HEK293 (cell line): ENCODE results near the gene OR2T11.
"Not testable (repeated sequence)": the region's sequence is repeated elsewhere in the genome, so short reads cannot be mapped to it uniquely, and the experiment has no call there.

Experiments
- SALL2 ChIP-seq: fragments of 450-650 bp; formaldehyde crosslinking; IDR thresholded peaks from 2 replicates; pipeline ENCODE4 v1.5.0; 2017; ENCODE audit warnings: missing biosample characterization, mild to moderate bottlenecking, missing genetic modification characterization, borderline replicate concordance
- ZNF121 ChIP-seq: fragments of 450-650 bp; formaldehyde crosslinking; IDR thresholded peaks from 2 replicates; pipeline ENCODE4 v1.5.1; 2016; ENCODE audit warnings: missing biosample characterization, missing genetic modification characterization
- ZNF155 ChIP-seq: fragments of 450-650 bp; formaldehyde crosslinking; IDR thresholded peaks from 2 replicates; pipeline ENCODE4 v1.5.1; 2016; ENCODE audit warnings: missing biosample characterization, missing genetic modification characterization
- ZNF2 ChIP-seq: fragments of 450-650 bp; formaldehyde crosslinking; IDR thresholded peaks from 2 replicates; pipeline ENCODE4 v1.5.1; 2016; ENCODE audit warnings: missing biosample characterization, missing genetic modification characterization
- ZNF221 ChIP-seq: fragments of 450-650 bp; formaldehyde crosslinking; IDR thresholded peaks from 2 replicates; pipeline ENCODE4 v1.5.1; 2017; ENCODE audit warnings: missing biosample characterization, missing genetic modification characterization, borderline replicate concordance
- ZNF274 ChIP-seq, 2 experiments: fragments of 200-500 bp in 1 of 2; fragments of 450-650 bp in 1 of 2; sonication (Bioruptor generic) in 1 of 2; formaldehyde crosslinking in 1 of 2; IDR thresholded peaks; 2 replicates each; pipeline versions ENCODE4 v1.5.1 to v1.6.1; 2014 to 2016; ENCODE audit warnings: borderline replicate concordance in 1 of 2, inconsistent platforms in 1 of 2, low read length in 1 of 2, missing biosample characterization in 1 of 2, missing genetic modification characterization in 1 of 2
- ZNF302 ChIP-seq: fragments of 450-650 bp; formaldehyde crosslinking; IDR thresholded peaks from 2 replicates; pipeline ENCODE4 v1.5.1; 2016; ENCODE audit warnings: missing biosample characterization, missing genetic modification characterization, low read depth
- ZNF510 ChIP-seq: fragments of 450-650 bp; formaldehyde crosslinking; IDR thresholded peaks from 2 replicates; pipeline ENCODE4 v1.5.1; 2018; ENCODE audit warnings: mild to moderate bottlenecking, missing genetic modification characterization, missing biosample characterization; ENCODE audit not compliant: insufficient replicate concordance
- ZNF830 ChIP-seq: fragments of 450-650 bp; IDR thresholded peaks from 2 replicates; pipeline ENCODE4 v1.5.0; 2018; ENCODE audit warnings: missing biosample characterization, missing genetic modification characterization, low read depth, mild to moderate bottlenecking, moderate library complexity
- TF ChIP-seq, protein P1 (sequence below): fragments of 450-650 bp; formaldehyde crosslinking; IDR thresholded peaks from 2 replicates; pipeline ENCODE4 v1.5.1; 2016; ENCODE audit warnings: missing biosample characterization, missing genetic modification characterization
- TF ChIP-seq, protein P2 (sequence below): fragments of 450-650 bp; formaldehyde crosslinking; IDR thresholded peaks from 2 replicates; pipeline ENCODE4 v1.5.1; 2016; ENCODE audit warnings: missing biosample characterization, missing genetic modification characterization
- TF ChIP-seq, protein P3 (sequence below): fragments of 450-650 bp; formaldehyde crosslinking; IDR thresholded peaks from 2 replicates; pipeline ENCODE4 v1.5.1; 2016; ENCODE audit warnings: missing biosample characterization, missing genetic modification characterization, low read depth
- TF ChIP-seq, protein P4 (sequence below): fragments of 450-650 bp; formaldehyde crosslinking; IDR thresholded peaks from 2 replicates; pipeline ENCODE4 v1.5.1; 2016; ENCODE audit warnings: missing biosample characterization, missing genetic modification characterization, borderline replicate concordance
- TF ChIP-seq, protein P5 (sequence below): fragments of 450-650 bp; formaldehyde crosslinking; IDR thresholded peaks from 2 replicates; pipeline ENCODE4 v1.5.1; 2016; ENCODE audit warnings: missing biosample characterization, missing genetic modification characterization, low read depth

DNA sequence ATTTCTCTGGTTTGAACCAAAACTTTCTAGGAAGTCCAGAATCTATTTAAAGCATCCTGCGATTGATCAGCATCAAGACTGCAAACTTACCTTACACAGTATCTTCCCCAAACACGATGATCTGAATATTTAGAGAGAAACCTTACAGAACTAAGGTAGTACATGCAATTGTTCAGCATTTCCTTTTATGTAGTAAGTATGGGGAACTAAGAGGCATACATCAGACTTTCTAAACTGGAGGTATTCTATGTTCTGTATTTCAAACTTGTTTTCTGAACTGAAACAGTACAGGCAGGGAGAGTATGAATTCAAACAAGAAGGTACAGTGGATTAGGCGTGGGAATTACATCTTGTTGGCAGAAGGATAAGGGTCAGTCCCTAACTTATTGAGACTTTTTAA, 20.5 kb upstream of the OR2T11 start, which contains the start of gene OR2T27:
- TF ChIP-seq, protein P1, sequence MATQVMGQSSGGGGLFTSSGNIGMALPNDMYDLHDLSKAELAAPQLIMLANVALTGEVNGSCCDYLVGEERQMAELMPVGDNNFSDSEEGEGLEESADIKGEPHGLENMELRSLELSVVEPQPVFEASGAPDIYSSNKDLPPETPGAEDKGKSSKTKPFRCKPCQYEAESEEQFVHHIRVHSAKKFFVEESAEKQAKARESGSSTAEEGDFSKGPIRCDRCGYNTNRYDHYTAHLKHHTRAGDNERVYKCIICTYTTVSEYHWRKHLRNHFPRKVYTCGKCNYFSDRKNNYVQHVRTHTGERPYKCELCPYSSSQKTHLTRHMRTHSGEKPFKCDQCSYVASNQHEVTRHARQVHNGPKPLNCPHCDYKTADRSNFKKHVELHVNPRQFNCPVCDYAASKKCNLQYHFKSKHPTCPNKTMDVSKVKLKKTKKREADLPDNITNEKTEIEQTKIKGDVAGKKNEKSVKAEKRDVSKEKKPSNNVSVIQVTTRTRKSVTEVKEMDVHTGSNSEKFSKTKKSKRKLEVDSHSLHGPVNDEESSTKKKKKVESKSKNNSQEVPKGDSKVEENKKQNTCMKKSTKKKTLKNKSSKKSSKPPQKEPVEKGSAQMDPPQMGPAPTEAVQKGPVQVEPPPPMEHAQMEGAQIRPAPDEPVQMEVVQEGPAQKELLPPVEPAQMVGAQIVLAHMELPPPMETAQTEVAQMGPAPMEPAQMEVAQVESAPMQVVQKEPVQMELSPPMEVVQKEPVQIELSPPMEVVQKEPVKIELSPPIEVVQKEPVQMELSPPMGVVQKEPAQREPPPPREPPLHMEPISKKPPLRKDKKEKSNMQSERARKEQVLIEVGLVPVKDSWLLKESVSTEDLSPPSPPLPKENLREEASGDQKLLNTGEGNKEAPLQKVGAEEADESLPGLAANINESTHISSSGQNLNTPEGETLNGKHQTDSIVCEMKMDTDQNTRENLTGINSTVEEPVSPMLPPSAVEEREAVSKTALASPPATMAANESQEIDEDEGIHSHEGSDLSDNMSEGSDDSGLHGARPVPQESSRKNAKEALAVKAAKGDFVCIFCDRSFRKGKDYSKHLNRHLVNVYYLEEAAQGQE (tag by site-specific recombination) = not testable (repeated sequence)
- TF ChIP-seq ZNF155 (tag by site-specific recombination); ZNF274 (IDR thresholded peaks at IDR 0.05; ENCODE audit: low read length); ZNF274 (tag by site-specific recombination; IDR thresholded peaks at IDR 0.05; ENCODE audit: borderline replicate concordance); ZNF2; ZNF221 (tag by site-specific recombination); SALL2 (tag by site-specific recombination); ZNF302 (tag by site-specific recombination); ZNF830 (tag by site-specific recombination); ZNF510 (tag by site-specific recombination); ZNF121: not testable (repeated sequence)
- TF ChIP-seq, protein P2, sequence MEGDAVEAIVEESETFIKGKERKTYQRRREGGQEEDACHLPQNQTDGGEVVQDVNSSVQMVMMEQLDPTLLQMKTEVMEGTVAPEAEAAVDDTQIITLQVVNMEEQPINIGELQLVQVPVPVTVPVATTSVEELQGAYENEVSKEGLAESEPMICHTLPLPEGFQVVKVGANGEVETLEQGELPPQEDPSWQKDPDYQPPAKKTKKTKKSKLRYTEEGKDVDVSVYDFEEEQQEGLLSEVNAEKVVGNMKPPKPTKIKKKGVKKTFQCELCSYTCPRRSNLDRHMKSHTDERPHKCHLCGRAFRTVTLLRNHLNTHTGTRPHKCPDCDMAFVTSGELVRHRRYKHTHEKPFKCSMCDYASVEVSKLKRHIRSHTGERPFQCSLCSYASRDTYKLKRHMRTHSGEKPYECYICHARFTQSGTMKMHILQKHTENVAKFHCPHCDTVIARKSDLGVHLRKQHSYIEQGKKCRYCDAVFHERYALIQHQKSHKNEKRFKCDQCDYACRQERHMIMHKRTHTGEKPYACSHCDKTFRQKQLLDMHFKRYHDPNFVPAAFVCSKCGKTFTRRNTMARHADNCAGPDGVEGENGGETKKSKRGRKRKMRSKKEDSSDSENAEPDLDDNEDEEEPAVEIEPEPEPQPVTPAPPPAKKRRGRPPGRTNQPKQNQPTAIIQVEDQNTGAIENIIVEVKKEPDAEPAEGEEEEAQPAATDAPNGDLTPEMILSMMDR (tag by site-specific recombination) = not testable (repeated sequence)
- TF ChIP-seq, protein P3, sequence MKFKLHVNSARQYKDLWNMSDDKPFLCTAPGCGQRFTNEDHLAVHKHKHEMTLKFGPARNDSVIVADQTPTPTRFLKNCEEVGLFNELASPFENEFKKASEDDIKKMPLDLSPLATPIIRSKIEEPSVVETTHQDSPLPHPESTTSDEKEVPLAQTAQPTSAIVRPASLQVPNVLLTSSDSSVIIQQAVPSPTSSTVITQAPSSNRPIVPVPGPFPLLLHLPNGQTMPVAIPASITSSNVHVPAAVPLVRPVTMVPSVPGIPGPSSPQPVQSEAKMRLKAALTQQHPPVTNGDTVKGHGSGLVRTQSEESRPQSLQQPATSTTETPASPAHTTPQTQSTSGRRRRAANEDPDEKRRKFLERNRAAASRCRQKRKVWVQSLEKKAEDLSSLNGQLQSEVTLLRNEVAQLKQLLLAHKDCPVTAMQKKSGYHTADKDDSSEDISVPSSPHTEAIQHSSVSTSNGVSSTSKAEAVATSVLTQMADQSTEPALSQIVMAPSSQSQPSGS (tag by site-specific recombination) = not testable (repeated sequence)
- TF ChIP-seq, protein P4, sequence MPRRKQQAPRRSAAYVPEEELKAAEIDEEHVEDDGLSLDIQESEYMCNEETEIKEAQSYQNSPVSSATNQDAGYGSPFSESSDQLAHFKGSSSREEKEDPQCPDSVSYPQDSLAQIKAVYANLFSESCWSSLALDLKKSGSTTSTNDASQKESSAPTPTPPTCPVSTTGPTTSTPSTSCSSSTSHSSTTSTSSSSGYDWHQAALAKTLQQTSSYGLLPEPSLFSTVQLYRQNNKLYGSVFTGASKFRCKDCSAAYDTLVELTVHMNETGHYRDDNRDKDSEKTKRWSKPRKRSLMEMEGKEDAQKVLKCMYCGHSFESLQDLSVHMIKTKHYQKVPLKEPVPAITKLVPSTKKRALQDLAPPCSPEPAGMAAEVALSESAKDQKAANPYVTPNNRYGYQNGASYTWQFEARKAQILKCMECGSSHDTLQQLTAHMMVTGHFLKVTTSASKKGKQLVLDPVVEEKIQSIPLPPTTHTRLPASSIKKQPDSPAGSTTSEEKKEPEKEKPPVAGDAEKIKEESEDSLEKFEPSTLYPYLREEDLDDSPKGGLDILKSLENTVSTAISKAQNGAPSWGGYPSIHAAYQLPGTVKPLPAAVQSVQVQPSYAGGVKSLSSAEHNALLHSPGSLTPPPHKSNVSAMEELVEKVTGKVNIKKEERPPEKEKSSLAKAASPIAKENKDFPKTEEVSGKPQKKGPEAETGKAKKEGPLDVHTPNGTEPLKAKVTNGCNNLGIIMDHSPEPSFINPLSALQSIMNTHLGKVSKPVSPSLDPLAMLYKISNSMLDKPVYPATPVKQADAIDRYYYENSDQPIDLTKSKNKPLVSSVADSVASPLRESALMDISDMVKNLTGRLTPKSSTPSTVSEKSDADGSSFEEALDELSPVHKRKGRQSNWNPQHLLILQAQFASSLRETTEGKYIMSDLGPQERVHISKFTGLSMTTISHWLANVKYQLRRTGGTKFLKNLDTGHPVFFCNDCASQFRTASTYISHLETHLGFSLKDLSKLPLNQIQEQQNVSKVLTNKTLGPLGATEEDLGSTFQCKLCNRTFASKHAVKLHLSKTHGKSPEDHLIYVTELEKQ = not testable (repeated sequence)
- TF ChIP-seq, protein P5, sequence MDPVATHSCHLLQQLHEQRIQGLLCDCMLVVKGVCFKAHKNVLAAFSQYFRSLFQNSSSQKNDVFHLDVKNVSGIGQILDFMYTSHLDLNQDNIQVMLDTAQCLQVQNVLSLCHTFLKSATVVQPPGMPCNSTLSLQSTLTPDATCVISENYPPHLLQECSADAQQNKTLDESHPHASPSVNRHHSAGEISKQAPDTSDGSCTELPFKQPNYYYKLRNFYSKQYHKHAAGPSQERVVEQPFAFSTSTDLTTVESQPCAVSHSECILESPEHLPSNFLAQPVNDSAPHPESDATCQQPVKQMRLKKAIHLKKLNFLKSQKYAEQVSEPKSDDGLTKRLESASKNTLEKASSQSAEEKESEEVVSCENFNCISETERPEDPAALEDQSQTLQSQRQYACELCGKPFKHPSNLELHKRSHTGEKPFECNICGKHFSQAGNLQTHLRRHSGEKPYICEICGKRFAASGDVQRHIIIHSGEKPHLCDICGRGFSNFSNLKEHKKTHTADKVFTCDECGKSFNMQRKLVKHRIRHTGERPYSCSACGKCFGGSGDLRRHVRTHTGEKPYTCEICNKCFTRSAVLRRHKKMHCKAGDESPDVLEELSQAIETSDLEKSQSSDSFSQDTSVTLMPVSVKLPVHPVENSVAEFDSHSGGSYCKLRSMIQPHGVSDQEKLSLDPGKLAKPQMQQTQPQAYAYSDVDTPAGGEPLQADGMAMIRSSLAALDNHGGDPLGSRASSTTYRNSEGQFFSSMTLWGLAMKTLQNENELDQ = not testable (repeated sequence)
